HFFc6 (cell line): ENCODE results near the gene PHLDA1. TPM values are rescaled to one million over a fixed set of nuclear protein-coding genes. Genes with fewer than 3 reads are reported as not detected.

ENCODE experiments used
- DNase-seq: peaks from one replicate; pipeline ENCODE4 v3.0.0-alpha.2; 2018
- H3K27ac Mint-ChIP-seq: 2 replicates; pipeline ENCODE4 v1.8.0; 2020; ENCODE audit warnings: mild to moderate bottlenecking, mixed read lengths
- H3K27me3 Mint-ChIP-seq: 2 replicates; pipeline ENCODE4 v1.8.0; 2021; ENCODE audit warnings: mild to moderate bottlenecking, moderate library complexity, mixed read lengths; ENCODE audit not compliant: insufficient read depth
- H3K36me3 Mint-ChIP-seq: 2 replicates; pipeline ENCODE4 v1.8.0; 2021; ENCODE audit warnings: low read depth, mixed read lengths
- H3K4me1 Mint-ChIP-seq: 2 replicates; pipeline ENCODE4 v1.8.0; 2020; ENCODE audit warnings: low read depth, mixed read lengths
- H3K4me3 Mint-ChIP-seq: 2 replicates; pipeline ENCODE4 v1.8.0; 2020; ENCODE audit warnings: mild to moderate bottlenecking, moderate library complexity, mixed read lengths
- H3K9me3 Mint-ChIP-seq: 2 replicates; pipeline ENCODE4 v1.8.0; 2020; ENCODE audit warnings: mild to moderate bottlenecking, mixed read lengths
- total RNA-seq, 6 experiments: library from RNA; stranded (reverse); fragmentation: NEBNext Ultra II Directional; extraction: Animal tissue kit (Norgen Biotek cat#: 25700); gene quantifications; 2 replicates in 1 of 6; 3 replicates in 5 of 6; pipeline ENCODE4 v1.2.3, GENCODE V29; 2021
- TF ChIP-seq, protein P1 (sequence below): fragments of 200-600 bp; sonication (generic); IDR thresholded peaks from 2 replicates; pipeline ENCODE4 v1.5.0; 2021; ENCODE audit warnings: antibody characterized with exemption, mild to moderate bottlenecking

Gene PHLDA1
- total RNA-seq, 6 experiments from 2014 or later: 49.2 to 81.5 (median 76.2) TPM

DNA sequence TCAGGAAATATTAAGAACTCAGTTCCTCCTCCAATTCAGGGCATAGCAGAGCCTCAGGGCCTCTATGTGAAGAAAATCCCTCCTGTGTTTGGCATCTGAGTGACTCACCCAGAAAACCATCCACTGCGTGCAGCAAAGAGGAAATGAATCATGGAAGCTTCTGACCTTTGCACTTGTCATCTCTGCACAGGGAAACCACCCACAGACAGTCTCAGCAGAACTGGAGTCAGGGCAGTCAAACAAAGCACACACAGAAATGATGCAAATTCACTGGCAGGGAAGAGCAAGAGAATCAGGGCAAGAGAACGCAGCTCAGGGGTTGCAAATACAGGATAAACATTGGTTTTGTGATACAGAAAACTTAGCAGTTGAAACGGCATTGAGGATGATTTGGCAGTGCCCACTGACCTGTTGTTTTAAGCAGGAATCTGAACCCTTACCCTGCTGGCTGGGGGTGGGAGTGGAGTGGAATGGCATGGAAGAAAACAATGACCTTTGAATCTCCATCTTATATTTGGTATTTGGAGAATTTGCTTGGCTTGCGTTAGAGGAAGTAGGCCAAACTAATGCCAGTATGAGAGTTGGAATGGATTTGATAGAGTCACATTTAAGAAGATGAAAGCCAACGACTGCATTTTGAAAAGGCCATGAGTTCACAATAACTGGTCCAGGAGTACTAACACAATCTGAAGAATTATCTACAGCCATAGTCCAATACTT is 53.5 kb downstream of the PHLDA1 start:
- H3K27ac Mint-ChIP-seq: peak overlapping the region; percentile 99
- no peaks in the 10 kb centered on the region for H3K27me3 Mint-ChIP-seq
- peaks cover 63% of the 10 kb centered on the region for H3K4me1 Mint-ChIP-seq
- peak; percentile 100 for DNase-seq
- H3K9me3 Mint-ChIP-seq: no peaks in the 10 kb centered on the region
- TF ChIP-seq, protein P1, sequence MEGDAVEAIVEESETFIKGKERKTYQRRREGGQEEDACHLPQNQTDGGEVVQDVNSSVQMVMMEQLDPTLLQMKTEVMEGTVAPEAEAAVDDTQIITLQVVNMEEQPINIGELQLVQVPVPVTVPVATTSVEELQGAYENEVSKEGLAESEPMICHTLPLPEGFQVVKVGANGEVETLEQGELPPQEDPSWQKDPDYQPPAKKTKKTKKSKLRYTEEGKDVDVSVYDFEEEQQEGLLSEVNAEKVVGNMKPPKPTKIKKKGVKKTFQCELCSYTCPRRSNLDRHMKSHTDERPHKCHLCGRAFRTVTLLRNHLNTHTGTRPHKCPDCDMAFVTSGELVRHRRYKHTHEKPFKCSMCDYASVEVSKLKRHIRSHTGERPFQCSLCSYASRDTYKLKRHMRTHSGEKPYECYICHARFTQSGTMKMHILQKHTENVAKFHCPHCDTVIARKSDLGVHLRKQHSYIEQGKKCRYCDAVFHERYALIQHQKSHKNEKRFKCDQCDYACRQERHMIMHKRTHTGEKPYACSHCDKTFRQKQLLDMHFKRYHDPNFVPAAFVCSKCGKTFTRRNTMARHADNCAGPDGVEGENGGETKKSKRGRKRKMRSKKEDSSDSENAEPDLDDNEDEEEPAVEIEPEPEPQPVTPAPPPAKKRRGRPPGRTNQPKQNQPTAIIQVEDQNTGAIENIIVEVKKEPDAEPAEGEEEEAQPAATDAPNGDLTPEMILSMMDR: peak; percentile 42
- H3K4me3 Mint-ChIP-seq: peak overlapping the region; percentile 80
- H3K36me3 Mint-ChIP-seq: no peaks in the 10 kb centered on the region

DNA sequence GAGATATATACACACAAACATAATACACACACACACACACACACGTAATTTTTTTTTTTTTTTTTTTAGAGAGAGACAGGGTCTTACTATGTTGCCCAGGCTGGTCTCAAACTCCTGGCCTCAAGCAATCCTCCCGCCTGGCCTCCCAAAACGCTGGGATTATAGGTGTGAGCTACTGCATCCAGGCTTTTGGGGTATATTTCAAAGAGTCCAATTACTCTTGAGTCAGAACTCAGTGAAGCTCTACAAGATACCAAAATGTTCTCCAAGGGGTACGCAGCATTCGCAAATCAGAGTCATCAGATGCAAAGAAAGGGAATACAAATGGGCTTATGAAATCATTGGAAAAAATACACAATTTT is 54.0 kb downstream of the PHLDA1 start:
- Mint-ChIP-seq H3K9me3 (no peaks in the 10 kb centered on the region), H3K4me3 (peak overlapping the region; percentile 80), H3K36me3 (no peaks in the 10 kb centered on the region), H3K4me1 (peaks cover 62% of the 10 kb centered on the region), H3K27ac (peak overlapping the region; percentile 99), H3K27me3 (no peaks in the 10 kb centered on the region)
- TF ChIP-seq, protein P1: no peak
- no peak for DNase-seq

DNA sequence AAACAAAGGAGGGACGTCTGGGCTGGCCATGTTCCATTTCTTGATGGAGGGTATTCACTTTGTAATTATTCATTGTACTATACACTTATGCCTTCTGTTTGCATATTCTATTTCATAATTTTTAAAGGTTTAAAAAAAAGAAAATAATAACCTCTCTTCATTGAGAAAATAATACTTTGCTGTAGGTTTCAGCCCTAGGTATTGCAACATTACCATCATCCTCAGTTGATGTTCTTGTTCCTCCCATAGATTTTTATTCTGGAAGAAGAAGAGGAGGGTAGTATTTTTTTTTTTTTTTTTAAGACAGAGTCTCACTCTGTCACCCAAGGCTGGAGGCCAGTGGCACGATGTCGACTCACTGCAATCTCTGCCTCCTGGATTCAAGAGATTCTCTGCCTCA is 54.7 kb downstream of the PHLDA1 start:
- Mint-ChIP-seq H3K4me1 (peaks cover 62% of the 10 kb centered on the region), H3K36me3 (no peaks in the 10 kb centered on the region), H3K4me3 (no peak overlapping the region), H3K9me3 (no peaks in the 10 kb centered on the region), H3K27me3 (no peaks in the 10 kb centered on the region), H3K27ac (peak overlapping the region; percentile 99)
- TF ChIP-seq, protein P1: no peak
- DNase-seq: no peak

DNA sequence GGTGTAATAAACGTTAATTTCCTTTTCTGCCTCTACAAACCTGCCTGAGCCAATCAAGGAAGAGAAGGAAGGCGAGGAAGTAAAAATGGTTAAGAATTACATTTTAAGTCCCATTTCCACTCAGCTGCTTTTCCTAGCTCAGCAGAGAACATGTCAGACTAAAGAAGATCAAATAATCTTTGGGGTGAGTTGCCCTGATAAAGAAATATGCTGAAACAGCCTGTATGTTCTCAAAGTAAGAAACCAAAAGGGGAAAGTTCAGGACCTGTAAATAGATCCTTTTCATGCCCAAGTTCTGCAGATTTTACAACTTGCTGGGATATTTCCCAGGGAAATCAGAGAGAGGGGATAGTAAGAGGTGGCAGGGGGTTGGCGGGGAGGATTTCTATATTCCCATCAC is 55.5 kb downstream of the PHLDA1 start:
- no peaks in the 10 kb centered on the region for H3K36me3 Mint-ChIP-seq
- no peak for DNase-seq
- TF ChIP-seq, protein P1: no peak
- H3K27ac Mint-ChIP-seq: peak overlapping the region; percentile 99
- H3K9me3 Mint-ChIP-seq: no peaks in the 10 kb centered on the region
- H3K4me3 Mint-ChIP-seq: no peak overlapping the region
- peaks cover 62% of the 10 kb centered on the region for H3K4me1 Mint-ChIP-seq
- H3K27me3 Mint-ChIP-seq: no peaks in the 10 kb centered on the region

DNA sequence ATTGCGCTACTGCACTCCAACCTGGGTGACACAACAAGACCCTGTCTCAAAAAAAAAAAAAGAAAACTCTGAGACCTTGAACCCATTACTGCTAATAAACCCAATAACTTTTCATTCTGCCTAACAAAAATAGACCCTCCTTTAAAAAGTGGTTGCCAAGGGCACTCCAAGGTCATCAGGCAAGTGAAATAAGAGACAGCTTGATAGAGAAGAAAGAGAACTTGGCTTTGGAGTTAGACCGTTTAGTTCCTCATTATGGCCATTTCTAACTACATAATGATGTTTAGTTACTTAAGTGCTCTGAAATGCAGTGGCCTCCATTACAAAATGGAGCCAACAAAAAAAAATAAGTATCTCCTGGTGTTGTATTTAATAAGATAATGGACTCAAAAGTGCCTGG is 55.9 kb downstream of the PHLDA1 start:
- Mint-ChIP-seq H3K36me3 (no peaks in the 10 kb centered on the region), H3K27me3 (no peaks in the 10 kb centered on the region), H3K4me3 (no peak overlapping the region), H3K4me1 (peaks cover 62% of the 10 kb centered on the region), H3K27ac (peak overlapping the region; percentile 99), H3K9me3 (no peaks in the 10 kb centered on the region)
- DNase-seq: no peak
- TF ChIP-seq, protein P1: no peak

Other genes with a start within 250 kb of the PHLDA1 start
- 100 to 1,000 TPM; 473 to 573 (median 520) TPM for gene NAP1L1, start 52.9 kb upstream of the PHLDA1 start, total RNA-seq